GM12878 (cell line): ENCODE measurements around the gene MORC1. TPM values are rescaled to one million over a fixed set of nuclear protein-coding genes. Genes with fewer than 3 reads are reported as not detected.

Source experiments
- ATAC-seq: fragments of 200-7000 bp; cut with Tn5 transposase; 3 replicates; pipeline ENCODE4 v1.9.1; 2020; ENCODE audit warnings: mild to moderate bottlenecking, moderate library complexity
- BruUV-seq: library from RNA; stranded (reverse); fragments of 400-500 nt; replicated peaks from 2 replicates; lab custom pipeline; 2021; lab: Mats Ljungman, UMichigan
- CTCF ChIA-PET: fragments of 300-600 bp; sonication (Branson Sonifier 250); formaldehyde crosslinking; extraction: SDS; loops from one replicate; lab custom pipeline; 2021; ENCODE audit warnings: inconsistent platforms; lab: Yijun Ruan, JAX
- POLR2A ChIA-PET: fragments of 350-600 bp; formaldehyde crosslinking; extraction: SDS; loops from one replicate; lab custom pipeline; 2021; ENCODE audit warnings: inconsistent platforms; lab: Charles Lee
- RAD21 ChIA-PET: fragments of 300-600 bp; sonication (Branson Sonifier 250); formaldehyde crosslinking; loops from one replicate; lab custom pipeline; 2023; ENCODE audit warnings: antibody characterized with exemption; ENCODE audit not compliant: unreplicated experiment; lab: Charles Lee
- SMC1A ChIA-PET: fragments of 300-600 bp; sonication (Branson Sonifier 250); formaldehyde crosslinking; loops from one replicate; lab custom pipeline; 2023; ENCODE audit not compliant: unreplicated experiment, uncharacterized antibody; lab: Charles Lee
- DNase-seq: peaks from one replicate; pipeline ENCODE4 v3.0.0-alpha.2; 2011; ENCODE audit warnings: low read depth, low spot score
- FAIRE-seq: peaks from 3 replicates; lab custom pipeline; 2011; peaks lifted over from hg19 to GRCh38; lab: Jason Lieb, UNC
- H2AFZ ChIP-seq: 2 replicates; pipeline ENCODE4 v1.6.0; 2011; ENCODE audit warnings: low read depth, low read length, control low read depth; ENCODE audit not compliant: control insufficient read depth
- H3K27ac ChIP-seq: 2 replicates; pipeline ENCODE4 v1.5.1; 2011; ENCODE audit warnings: control low read depth; ENCODE audit not compliant: control insufficient read depth, insufficient read depth
- H3K27me3 ChIP-seq, 2 experiments: replicated peaks in 1 of 2; 2 replicates each; pipeline versions ENCODE4 v1.6.0 to v1.6.1; 2011; ENCODE audit warnings: low read length in 1 of 2; ENCODE audit not compliant: control insufficient read depth in 2 of 2, insufficient read depth in 2 of 2
- H3K36me3 ChIP-seq, 2 experiments: 2 replicates each; pipeline ENCODE4 v1.5.1; 2011; ENCODE audit warnings: low read length in 1 of 2; ENCODE audit not compliant: control insufficient read depth in 2 of 2, insufficient read depth in 2 of 2
- H3K4me1 ChIP-seq: 2 replicates; pipeline ENCODE4 v1.6.1; 2011; ENCODE audit warnings: mild to moderate bottlenecking, low read length, moderate library complexity, mixed read lengths; ENCODE audit not compliant: control insufficient read depth, insufficient read depth
- H3K4me2 ChIP-seq: 2 replicates; pipeline ENCODE4 v1.6.0; 2011; ENCODE audit warnings: control low read depth; ENCODE audit not compliant: control insufficient read depth, insufficient read depth
- H3K4me3 ChIP-seq: fragments of 200-600 bp; sonication (generic); 2 replicates; pipeline ENCODE4 v1.5.1; 2016
- H3K79me2 ChIP-seq: 2 replicates; pipeline ENCODE4 v1.6.0; 2011; ENCODE audit warnings: low read length; ENCODE audit not compliant: control insufficient read depth, insufficient read depth
- H3K9ac ChIP-seq: 2 replicates; pipeline ENCODE4 v1.8.0; 2011; ENCODE audit warnings: low read length, control low read depth, mixed read lengths; ENCODE audit not compliant: control insufficient read depth, insufficient read depth
- H3K9me3 ChIP-seq: replicated peaks from 3 replicates; pipeline ENCODE4 v1.5.1; 2011; ENCODE audit warnings: mild to moderate bottlenecking, low read length; ENCODE audit not compliant: control insufficient read depth, insufficient read depth
- H4K20me1 ChIP-seq: 2 replicates; pipeline ENCODE4 v1.6.0; 2011; ENCODE audit not compliant: control insufficient read depth, insufficient read depth
- CEBPZ ChIP-seq: fragments of 150-350 bp; IDR thresholded peaks from 2 replicates; pipeline ENCODE4 v1.6.1; 2016; ENCODE audit warnings: low read depth, low read length
- IRF4 ChIP-seq: IDR thresholded peaks from 2 replicates; pipeline ENCODE4 v1.6.1; 2011; ENCODE audit warnings: low read depth, low read length
- WGBS: methylation state at CpG from one replicate; pipeline ENCODE4 v1.1.6; 2016; ENCODE audit warnings: low lambda C conversion rate; ENCODE audit not compliant: insufficient replicate concordance, insufficient coverage; ENCODE audit errors: missing lambda C conversion rate; 5-methylcytosine and 5-hydroxymethylcytosine counted together
- in situ Hi-C: fragments of 300-500 bp; cut with MboI; formaldehyde crosslinking; loops from 9 replicates; pipeline ENCODE4 v1.14.3; 2018; ENCODE audit warnings: mixed read lengths
- intact Hi-C: fragments of 100-400 bp; cut with micrococcal nuclease; formaldehyde crosslinking; loops from one replicate; pipeline ENCODE4 v1.14.2; 2022; ENCODE audit not compliant: unreplicated experiment
- polyA plus RNA-seq, 11 experiments: library from polyadenylated mRNA; depleted of rRNA in 4 of 11; unstranded in 6 of 11; stranded (reverse) in 5 of 11; fragments of >200 nt; fragmentation: Nextera tagmentation in 4 of 11; fragmentation: Illumina TruSeq in 1 of 11; extraction: Ambion mirVana in 4 of 11; extraction: Trizol in 1 of 11; gene quantifications; 1 replicate in 1 of 11; 2 replicates in 10 of 11; pipeline versions ENCODE4 v1.2.1 to v1.2.3, GENCODE V29; 2011 to 2016; ENCODE audit warnings: inconsistent platforms in 2 of 11, missing spikeins in 2 of 11, low read depth in 1 of 11
- total RNA-seq, 4 experiments: library from RNA; depleted of rRNA in 3 of 4; stranded (reverse); fragments of >200 nt in 3 of 4; fragmentation: Illumina TruSeq in 1 of 4; extraction: Trizol in 1 of 4; gene quantifications; 2 replicates each; pipeline versions ENCODE4 v1.2.1 to v1.2.3, GENCODE V29; 2013 to 2021
- TF ChIP-seq, protein P1 (sequence below): fragments of 450-650 bp; IDR thresholded peaks from 2 replicates; pipeline ENCODE4 v1.6.1; 2016; ENCODE audit warnings: mild to moderate bottlenecking
- TF ChIP-seq, protein P2 (sequence below): IDR thresholded peaks from 2 replicates; pipeline ENCODE4 v1.6.1; 2011; ENCODE audit warnings: mild to moderate bottlenecking, low read depth, low read length, moderate library complexity; ENCODE audit not compliant: insufficient replicate concordance

The MORC1 gene
- total and polyA plus RNA-seq, 10 of the 15 experiments (the other 5 are each of a cell fraction or from before 2014, with no cell fraction given), result 0.18 TPM; not detected in 9

- TF ChIP-seq CEBPZ, result no peak
Observed at GRCh38 chr3:109073116-109073515, 44.8 kb downstream of the MORC1 start (continued).

DNA sequence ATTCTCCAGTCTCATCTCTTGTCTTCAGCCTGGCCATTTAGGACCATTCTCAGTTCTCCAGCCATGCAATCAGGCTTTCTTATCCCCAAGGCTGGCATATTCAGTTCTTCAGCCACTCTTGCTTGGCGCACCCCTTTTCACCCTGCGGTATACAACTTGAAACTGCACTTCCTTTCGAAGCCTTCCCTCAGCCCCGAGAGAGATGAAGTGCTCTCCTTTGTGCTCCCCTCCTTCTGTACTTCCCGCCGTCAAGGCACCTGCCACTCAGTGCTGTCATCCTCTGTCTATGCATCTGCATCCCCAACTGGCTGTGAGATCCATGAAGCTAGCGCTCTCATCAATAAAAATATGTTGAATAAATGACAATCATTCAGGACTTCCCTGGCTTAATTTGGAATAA, 45.7 kb downstream of the MORC1 start:
- intact Hi-C loops (no loop called here), in situ Hi-C loops (no loop called here)
- WGBS, result 20% methylated on average over 7 of the region's 7 CpGs

More for the DNA sequence above, 45.7 kb downstream of the MORC1 start:
- Histone ChIP-seq H3K79me2 (no peaks in the 10 kb centered on the region), H3K9me3 (no peaks in the 10 kb centered on the region), H3K27ac (no peak overlapping the region), H3K36me3 (no peaks in the 10 kb centered on the region), H3K4me1 (peaks cover 13% of the 10 kb centered on the region), H3K4me2 (peak overlapping the region; percentile 71), H3K27me3 (no peaks in the 10 kb centered on the region), H4K20me1 (no peaks in the 10 kb centered on the region), H3K4me3 (peak overlapping the region; percentile 20), H2AFZ (peak overlapping the region; percentile 28), H3K9ac (no peak overlapping the region)
- BruUV-seq, result no TSS peak
- ChIA-PET POLR2A (interaction anchor here (2.0 kb wide), 1 partner anchor 13 kb away, joined by 6 read pairs; no protein-coding TSS in a partner anchor), SMC1A (interaction anchor here (1.1 to 4.6 kb wide), 6 partner anchors 10 to 48 kb away, joined by 3 to 36 read pairs (median 8); no protein-coding TSS in a partner anchor), RAD21 (interaction anchor here (1.7 kb wide), 2 partner anchors 9 to 21 kb away, joined by 7 to 15 read pairs; no protein-coding TSS in a partner anchor), CTCF (interaction anchor here (0.9 to 3.7 kb wide), 7 partner anchors 9 to 48 kb away, joined by 3 to 33 read pairs (median 5); no protein-coding TSS in a partner anchor)
- TF ChIP-seq, protein P1, sequence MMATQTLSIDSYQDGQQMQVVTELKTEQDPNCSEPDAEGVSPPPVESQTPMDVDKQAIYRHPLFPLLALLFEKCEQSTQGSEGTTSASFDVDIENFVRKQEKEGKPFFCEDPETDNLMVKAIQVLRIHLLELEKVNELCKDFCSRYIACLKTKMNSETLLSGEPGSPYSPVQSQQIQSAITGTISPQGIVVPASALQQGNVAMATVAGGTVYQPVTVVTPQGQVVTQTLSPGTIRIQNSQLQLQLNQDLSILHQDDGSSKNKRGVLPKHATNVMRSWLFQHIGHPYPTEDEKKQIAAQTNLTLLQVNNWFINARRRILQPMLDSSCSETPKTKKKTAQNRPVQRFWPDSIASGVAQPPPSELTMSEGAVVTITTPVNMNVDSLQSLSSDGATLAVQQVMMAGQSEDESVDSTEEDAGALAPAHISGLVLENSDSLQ, result peak; percentile 51; the same call in 1 of the 2 replicates
- TF ChIP-seq, protein P2, sequence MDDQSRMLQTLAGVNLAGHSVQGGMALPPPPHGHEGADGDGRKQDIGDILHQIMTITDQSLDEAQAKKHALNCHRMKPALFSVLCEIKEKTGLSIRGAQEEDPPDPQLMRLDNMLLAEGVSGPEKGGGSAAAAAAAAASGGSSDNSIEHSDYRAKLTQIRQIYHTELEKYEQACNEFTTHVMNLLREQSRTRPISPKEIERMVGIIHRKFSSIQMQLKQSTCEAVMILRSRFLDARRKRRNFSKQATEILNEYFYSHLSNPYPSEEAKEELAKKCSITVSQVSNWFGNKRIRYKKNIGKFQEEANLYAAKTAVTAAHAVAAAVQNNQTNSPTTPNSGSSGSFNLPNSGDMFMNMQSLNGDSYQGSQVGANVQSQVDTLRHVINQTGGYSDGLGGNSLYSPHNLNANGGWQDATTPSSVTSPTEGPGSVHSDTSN, result peak; percentile 39
- no peak for TF ChIP-seq IRF4
- no peak for DNase-seq
- peak; percentile 89 for ATAC-seq
- no peak for FAIRE-seq
